K562 (cell line): Measurements from ENCODE around the gene LRRC19. TPM values are rescaled to one million over a fixed set of nuclear protein-coding genes. Genes with fewer than 3 reads are reported as not detected.

Source experiments
- CHD1 ChIP-seq: fragments of 200-600 bp; sonication (generic); IDR thresholded peaks from one replicate; pipeline ENCODE4 v1.6.1; 2012; ENCODE audit warnings: mild to moderate bottlenecking, moderate library complexity, low read length, inconsistent platforms
- COPS2 ChIP-seq: fragments of 450-650 bp; conservative IDR thresholded peaks from 2 replicates; pipeline ENCODE4 v1.6.1; 2016; ENCODE audit warnings: mild to moderate bottlenecking, moderate library complexity
- CREBBP ChIP-seq: IDR thresholded peaks from one replicate; pipeline ENCODE4 v1.6.1; 2012; ENCODE audit warnings: low read depth, mild to moderate bottlenecking, control low read depth, inconsistent platforms, low read length
- CTBP1 ChIP-seq: fragments of 450-650 bp; IDR thresholded peaks from 2 replicates; pipeline ENCODE4 v1.6.1; 2016; ENCODE audit warnings: borderline replicate concordance
- E2F8 ChIP-seq: fragments of 450-650 bp; IDR thresholded peaks from 2 replicates; pipeline ENCODE4 v1.7.1; 2018; ENCODE audit warnings: mild to moderate bottlenecking, low read depth; ENCODE audit not compliant: partially characterized antibody
- GABPA ChIP-seq: fragments of 200-800 bp; sonication (Bioruptor generic); conservative IDR thresholded peaks from 2 replicates; pipeline ENCODE4 v1.6.1; 2016; ENCODE audit warnings: low read depth, missing genetic modification characterization, missing compliant biosample characterization
- HNRNPL ChIP-seq: fragments of 200-400 bp; formaldehyde crosslinking; IDR thresholded peaks from 2 replicates; pipeline ENCODE4 v1.6.1; 2017; ENCODE audit warnings: low read depth, mild to moderate bottlenecking, low read length
- KAT8 ChIP-seq: fragments of 450-650 bp; IDR thresholded peaks from 2 replicates; pipeline ENCODE4 v1.6.1; 2016; ENCODE audit warnings: low read depth, mild to moderate bottlenecking
- KLF10 ChIP-seq: fragments of 250-450 bp; sonication (Bioruptor Pico); IDR thresholded peaks from 2 replicates; pipeline ENCODE4 v1.6.1; 2021; ENCODE audit warnings: matching md5 sums
- MED1 ChIP-seq: sonication (generic); formaldehyde crosslinking; IDR thresholded peaks from 2 replicates; pipeline ENCODE4 v1.8.1; 2023; ENCODE audit warnings: missing genetic modification reagents, borderline replicate concordance
- POU5F1 ChIP-seq: fragments of 150-350 bp; IDR thresholded peaks from 2 replicates; pipeline ENCODE4 v1.6.1; 2014; ENCODE audit warnings: borderline replicate concordance, low read length, low read depth, mild to moderate bottlenecking; ENCODE audit not compliant: partially characterized antibody
- RCOR1 ChIP-seq, 2 experiments: IDR thresholded peaks; 2 replicates each; pipeline ENCODE4 v1.6.1; 2012; ENCODE audit warnings: low read depth in 2 of 2, low read length in 2 of 2, borderline replicate concordance in 1 of 2, improper control_type of control experiment in 1 of 2
- SRSF1 ChIP-seq: fragments of 200-400 bp; formaldehyde crosslinking; IDR thresholded peaks from 2 replicates; pipeline ENCODE4 v1.6.1; 2017; ENCODE audit warnings: mild to moderate bottlenecking, low read depth, low read length, moderate library complexity
- TCF7L2 ChIP-seq: fragments of 150-350 bp; IDR thresholded peaks from 2 replicates; pipeline ENCODE4 v1.6.1; 2016; ENCODE audit warnings: low read depth, mild to moderate bottlenecking, low read length, moderate library complexity
- THAP12 ChIP-seq: fragments of 250-450 bp; sonication (Bioruptor Pico); IDR thresholded peaks from 2 replicates; pipeline ENCODE4 v1.9.0; 2021; ENCODE audit warnings: mild to moderate bottlenecking, inconsistent platforms
- THRAP3 ChIP-seq: fragments of 450-650 bp; IDR thresholded peaks from 2 replicates; pipeline ENCODE4 v1.6.1; 2016; ENCODE audit warnings: mild to moderate bottlenecking, inconsistent platforms, borderline replicate concordance
- ZBTB43 ChIP-seq: sonication (generic); formaldehyde crosslinking; IDR thresholded peaks from 2 replicates; pipeline ENCODE4 v1.8.0; 2023; ENCODE audit warnings: mild to moderate bottlenecking, missing genetic modification reagents
- ZC3H4 ChIP-seq: sonication (generic); formaldehyde crosslinking; IDR thresholded peaks from 2 replicates; pipeline ENCODE4 v1.9.0; 2021; ENCODE audit warnings: missing genetic modification reagents, borderline replicate concordance
- ZFP91 ChIP-seq: sonication (generic); formaldehyde crosslinking; IDR thresholded peaks from 2 replicates; pipeline ENCODE4 v1.8.0; 2022; ENCODE audit warnings: mild to moderate bottlenecking, missing genetic modification reagents
- polyA plus RNA-seq, 8 experiments: library from polyadenylated mRNA; depleted of rRNA in 4 of 8; stranded (reverse) in 5 of 8; unstranded in 3 of 8; fragments of >200 nt; fragmentation: Nextera tagmentation in 2 of 8; fragmentation: Illumina TruSeq in 1 of 8; extraction: Ambion mirVana in 2 of 8; extraction: Trizol in 1 of 8; gene quantifications; 2 replicates each; pipeline versions ENCODE4 v1.2.1 to v1.2.3, GENCODE V29; 2011 to 2014; ENCODE audit warnings: inconsistent platforms in 1 of 8, missing spikeins in 1 of 8
- total RNA-seq, 7 experiments: library from RNA; depleted of rRNA in 6 of 7; stranded (reverse); fragments of >200 nt in 6 of 7; fragmentation: Illumina TruSeq in 2 of 7; extraction: Trizol in 2 of 7; gene quantifications; 2 replicates each; pipeline versions ENCODE4 v1.2.1 to v1.2.3, GENCODE V29; 2011 to 2021; ENCODE audit warnings: low replicate concordance in 1 of 7

The LRRC19 gene
- total and polyA plus RNA-seq, 9 of the 15 experiments (the other 6 are each of a cell fraction or from before 2014, with no cell fraction given) = not detected

GRCh38 chr9:26946753-26947727 lies 58.4 kb downstream of the LRRC19 start, which contains the start of gene PLAA (continued):
- TF ChIP-seq E2F8 = peak; percentile 61
- TF ChIP-seq ZBTB43 = no peak
- peak; percentile 94 for TF ChIP-seq GABPA
- TF ChIP-seq ZFP91 = no peak
- no peak for TF ChIP-seq RCOR1 (IDR thresholded peaks at IDR 0.05; ENCODE audit: borderline replicate concordance in 1 of 2, low read depth in 2 of 2, low read length in 2 of 2)
- TF ChIP-seq KAT8 = no peak
- TF ChIP-seq POU5F1 = no peak
- no peak for TF ChIP-seq CREBBP
- no peak for TF ChIP-seq TCF7L2
- TF ChIP-seq THAP12 (CRISPR knock-in tag) = no peak
- TF ChIP-seq HNRNPL = no peak
- TF ChIP-seq MED1 (CRISPR knock-in tag) = no peak
- TF ChIP-seq CTBP1 = 0 out of 2 replicates have a peak, but pooled peaks have one; percentile 25
- TF ChIP-seq CHD1 = no peak
- no peak for TF ChIP-seq THRAP3
- TF ChIP-seq SRSF1 = no peak
- TF ChIP-seq COPS2 = no peak
- no peak for TF ChIP-seq ZC3H4
- no peak for TF ChIP-seq KLF10 (CRISPR knock-in tag)
